ENCODE results near the gene MAP2K5.

MAP2K5 gene

DNA sequence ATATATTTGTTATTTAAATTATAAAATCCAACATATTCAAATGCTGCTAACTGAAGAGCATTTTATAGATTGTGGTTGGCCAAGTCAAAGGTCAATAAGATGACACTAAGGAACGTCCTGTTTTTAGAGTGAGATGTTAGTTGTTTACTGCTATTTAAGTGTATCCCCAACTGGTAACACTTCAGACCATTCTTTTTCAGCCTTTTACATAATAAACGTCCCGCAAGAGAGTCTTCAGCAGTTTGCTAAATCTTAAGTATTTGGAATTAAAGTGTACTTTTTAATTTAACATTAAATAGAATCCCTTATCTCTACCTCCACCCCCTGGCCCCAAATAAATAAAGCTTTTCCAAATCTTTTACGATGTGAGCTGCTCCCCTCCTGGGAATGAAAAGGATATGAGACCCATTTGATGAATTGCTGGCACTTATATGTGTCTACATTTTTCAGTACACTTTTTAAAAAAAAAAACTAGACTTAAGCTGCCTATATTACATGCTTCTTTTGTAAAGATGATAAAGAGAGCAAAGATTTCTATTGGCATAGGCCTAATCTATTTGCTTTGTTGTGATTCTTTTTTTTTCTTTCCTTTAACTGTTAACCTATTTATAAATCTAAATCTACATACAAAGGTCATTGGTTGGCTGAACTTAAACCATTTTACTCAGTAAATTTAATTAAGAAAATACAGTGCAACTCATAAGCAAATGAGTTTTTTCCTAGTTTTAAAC, 181.0 kb downstream of the MAP2K5 start:
- DNase-seq (ENCODE audit: low read depth in 2 of 2) = no peak

GRCh38 chr15:67724691-67725375, 182.3 kb downstream of the MAP2K5 start:
- no peak for DNase-seq (ENCODE audit: low read depth in 2 of 2)

DNA sequence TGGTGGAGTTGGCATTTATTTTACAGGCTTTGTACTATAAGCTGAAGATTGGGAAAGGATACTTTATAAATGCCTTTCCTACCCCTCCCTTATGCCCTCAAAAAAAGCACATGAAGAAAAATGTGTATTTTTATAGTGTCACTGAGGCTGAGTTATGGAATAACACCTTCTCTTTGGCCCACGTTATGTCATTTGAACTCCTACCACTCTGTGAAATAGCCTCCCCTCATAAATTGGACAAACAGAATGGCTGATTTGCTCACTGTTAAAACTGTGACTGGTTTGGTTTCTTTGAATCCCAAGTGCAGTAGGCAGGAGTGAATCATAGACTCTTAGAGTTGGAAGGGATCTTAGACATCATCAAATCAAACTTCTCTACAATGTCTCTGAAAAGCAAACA, 187.6 kb downstream of the MAP2K5 start:
- no peak for DNase-seq (ENCODE audit: low read depth in 2 of 2)

DNA sequence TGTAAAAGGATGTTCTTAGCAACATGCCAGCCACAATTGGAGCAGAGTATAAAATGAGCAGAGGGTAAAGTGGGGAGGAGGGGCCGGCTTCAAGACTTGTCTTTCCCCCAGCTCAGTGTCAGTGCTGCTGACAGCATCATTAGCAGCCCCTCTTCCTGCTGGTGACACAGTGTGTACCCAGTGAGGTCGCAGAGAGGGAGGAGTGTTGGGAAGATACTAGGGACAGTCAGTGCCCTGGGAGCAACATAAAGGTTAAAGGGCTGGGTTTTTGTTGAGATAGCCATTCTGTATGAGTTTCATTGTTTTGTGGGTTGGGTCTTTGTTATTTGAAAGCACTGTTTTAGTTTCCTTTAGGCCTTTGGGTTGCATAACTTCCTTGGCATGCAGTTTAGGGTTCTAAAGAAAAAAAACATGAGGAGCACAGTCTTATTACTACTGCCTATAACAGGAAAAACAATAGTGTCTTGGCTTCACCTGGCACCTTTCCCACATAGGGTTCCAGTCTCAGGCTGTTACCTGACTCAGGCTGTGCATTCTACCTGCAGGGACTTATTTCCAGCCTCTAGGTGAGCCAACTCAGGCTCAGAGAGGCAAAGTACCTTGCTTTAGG, 188.7 kb downstream of the MAP2K5 start:
- DNase-seq (ENCODE audit: low read depth in 2 of 2) = no peak

DNA sequence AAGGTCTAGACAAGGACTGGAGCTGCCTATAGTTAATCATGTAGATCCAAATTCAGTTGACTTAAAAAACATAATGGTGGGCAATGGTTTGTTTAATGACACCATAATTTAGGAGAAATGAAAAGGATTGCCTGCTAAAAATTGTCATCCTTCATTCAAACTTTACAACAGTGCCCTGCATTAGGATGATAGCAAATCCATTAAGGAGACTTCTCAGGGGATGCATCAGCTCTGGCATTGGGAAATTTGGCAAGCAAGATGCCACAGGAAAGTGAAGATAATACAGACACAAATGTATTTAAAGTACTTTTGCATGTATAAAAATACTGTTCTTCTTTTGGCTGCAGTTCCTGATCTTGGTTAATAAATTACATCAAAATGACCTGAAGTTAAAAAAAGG, 189.7 kb downstream of the MAP2K5 start:
- DNase-seq (ENCODE audit: low read depth in 2 of 2) = no peak

GRCh38 chr15:67732671-67733374, 190.3 kb downstream of the MAP2K5 start:
- no peak for DNase-seq (ENCODE audit: low read depth in 2 of 2)

DNA sequence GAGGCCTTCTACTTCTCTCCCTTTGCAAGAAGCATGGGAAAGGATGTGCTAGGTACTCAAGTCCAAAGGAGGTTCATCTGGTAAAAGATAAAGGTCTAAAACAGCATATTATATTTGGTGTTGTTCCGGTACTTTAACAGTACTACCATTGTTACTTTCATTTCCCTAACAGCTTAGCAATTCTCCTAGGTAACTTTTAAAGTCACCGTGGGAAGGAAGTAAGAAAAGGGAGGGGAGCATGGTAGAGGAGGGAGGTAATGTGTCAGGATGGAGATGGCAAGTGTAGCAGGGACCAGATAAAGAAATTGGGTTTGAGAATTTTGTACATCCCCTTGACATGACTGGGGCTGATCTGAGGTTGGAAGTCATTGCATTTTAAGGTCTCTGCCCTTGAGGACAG, 193.4 kb downstream of the MAP2K5 start:
- DNase-seq (ENCODE audit: low read depth in 2 of 2) = no peak

DNA sequence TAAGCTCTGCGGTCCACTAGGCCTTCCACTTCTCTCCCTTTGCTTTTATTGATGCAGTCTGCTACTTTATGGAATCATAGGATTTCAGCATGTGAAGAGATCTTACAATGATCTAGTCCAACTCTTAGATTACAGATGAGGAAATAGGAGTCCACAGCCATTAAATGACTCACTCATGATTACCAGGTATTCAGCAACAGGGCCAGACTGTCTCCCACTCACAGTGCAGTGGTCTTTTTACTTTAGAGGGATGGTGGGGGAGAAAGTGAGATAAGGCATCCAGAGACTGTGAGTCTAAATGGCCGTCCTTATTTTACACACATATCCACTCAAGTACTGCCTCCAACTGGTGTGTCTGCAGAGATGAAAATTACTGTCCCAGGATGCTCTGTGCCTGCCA, 194.3 kb downstream of the MAP2K5 start:
- DNase-seq (ENCODE audit: low read depth in 2 of 2) = no peak

DNA sequence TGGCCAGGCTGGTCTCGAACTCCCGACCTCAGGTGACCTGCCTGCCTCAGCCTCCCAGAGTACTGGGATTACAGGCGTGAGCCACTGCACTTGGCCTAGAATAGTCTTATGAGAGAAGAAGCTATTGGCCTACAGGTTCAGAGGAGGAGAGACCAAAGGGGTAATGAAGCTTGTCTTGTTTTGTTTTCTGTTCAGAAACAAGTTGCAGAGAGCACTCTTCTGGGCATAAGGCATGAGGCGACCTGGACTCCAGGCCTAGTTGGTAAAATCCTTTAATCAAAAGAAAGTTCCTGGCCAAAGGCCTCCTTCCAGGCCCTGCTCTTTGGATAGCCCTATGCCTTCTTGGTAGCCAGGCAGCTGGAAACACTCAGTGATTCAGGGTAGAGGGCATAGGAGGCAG, 195.6 kb downstream of the MAP2K5 start:
- no peak for DNase-seq (ENCODE audit: low read depth in 2 of 2)

DNA sequence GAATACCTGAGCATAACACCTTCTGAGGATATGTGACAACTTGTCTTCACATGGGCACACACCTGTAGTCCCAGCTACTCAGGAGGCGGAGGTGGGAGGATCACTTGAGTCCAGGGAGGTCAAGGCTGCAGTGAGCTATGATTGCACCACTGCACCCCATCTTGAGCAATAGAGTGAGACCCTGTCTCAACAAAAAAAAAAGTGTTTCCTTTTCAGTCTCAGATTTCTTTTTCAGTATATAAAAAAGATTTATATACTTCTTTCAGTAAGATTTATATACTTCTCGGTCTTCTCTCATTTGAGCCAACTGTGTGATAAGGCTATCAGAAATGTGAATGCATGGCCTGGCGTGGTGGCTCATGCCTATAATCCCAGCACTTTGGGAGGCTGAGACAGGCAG, 197.9 kb downstream of the MAP2K5 start:
- DNase-seq (ENCODE audit: low read depth in 2 of 2) = no peak

DNA sequence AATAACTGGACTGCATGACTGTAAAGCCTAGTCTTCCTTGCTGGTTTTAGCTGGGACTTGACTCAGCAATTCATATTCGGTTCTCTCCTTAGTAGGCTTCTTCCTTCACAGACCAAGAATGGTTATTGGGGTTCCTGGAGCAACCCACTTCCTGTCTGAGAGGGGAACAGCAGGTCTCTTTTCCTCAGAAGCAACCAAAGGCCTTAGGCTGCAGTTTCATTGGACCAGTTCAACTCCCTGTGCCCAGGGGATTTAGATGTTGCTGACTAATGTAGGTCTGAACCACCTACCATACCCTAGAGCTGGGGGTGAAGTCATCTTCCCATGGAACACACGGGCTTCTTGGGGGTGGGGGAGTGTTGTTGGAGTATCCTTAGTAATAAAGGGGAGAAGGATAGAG, 198.8 kb downstream of the MAP2K5 start:
- no peak for DNase-seq (ENCODE audit: low read depth in 2 of 2)

GRCh38 chr15:67743558-67743957, 201.1 kb downstream of the MAP2K5 start:
- DNase-seq (ENCODE audit: low read depth in 2 of 2) = no peak

DNA sequence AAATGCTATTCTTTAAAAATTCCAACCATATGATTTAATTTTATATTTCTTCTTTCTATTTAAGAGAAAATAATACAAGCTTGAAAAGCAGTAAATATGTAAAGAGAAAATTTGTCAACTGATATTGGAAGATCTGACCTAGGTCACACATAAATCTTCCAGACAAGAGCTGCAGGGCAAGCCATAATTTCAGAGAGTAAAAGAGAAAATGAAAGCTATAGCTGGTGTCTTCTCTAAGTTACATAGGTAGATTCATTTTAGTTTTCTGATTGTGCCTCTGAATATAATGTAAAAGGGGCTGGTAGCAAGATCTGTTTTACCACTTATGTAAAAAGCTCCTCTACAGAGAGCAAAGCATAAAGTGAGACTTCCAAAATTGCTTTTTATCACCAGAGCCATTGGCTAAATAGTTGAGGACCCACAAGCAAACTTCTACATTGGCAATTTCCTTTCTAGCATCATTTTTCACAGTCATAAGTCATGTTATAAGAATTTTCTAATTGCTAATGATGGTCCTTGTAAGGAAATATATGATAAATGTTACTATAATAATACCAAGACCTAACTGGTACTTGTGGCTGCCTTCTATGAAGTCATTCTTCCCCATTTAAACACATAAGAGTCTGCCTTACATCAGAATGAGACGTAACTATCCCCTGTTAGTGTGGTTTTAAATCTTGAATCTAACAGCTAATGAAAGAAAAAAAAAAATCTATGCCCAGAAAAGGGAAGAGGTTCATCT, 202.0 kb downstream of the MAP2K5 start:
- no peak for DNase-seq (ENCODE audit: low read depth in 2 of 2)

DNA sequence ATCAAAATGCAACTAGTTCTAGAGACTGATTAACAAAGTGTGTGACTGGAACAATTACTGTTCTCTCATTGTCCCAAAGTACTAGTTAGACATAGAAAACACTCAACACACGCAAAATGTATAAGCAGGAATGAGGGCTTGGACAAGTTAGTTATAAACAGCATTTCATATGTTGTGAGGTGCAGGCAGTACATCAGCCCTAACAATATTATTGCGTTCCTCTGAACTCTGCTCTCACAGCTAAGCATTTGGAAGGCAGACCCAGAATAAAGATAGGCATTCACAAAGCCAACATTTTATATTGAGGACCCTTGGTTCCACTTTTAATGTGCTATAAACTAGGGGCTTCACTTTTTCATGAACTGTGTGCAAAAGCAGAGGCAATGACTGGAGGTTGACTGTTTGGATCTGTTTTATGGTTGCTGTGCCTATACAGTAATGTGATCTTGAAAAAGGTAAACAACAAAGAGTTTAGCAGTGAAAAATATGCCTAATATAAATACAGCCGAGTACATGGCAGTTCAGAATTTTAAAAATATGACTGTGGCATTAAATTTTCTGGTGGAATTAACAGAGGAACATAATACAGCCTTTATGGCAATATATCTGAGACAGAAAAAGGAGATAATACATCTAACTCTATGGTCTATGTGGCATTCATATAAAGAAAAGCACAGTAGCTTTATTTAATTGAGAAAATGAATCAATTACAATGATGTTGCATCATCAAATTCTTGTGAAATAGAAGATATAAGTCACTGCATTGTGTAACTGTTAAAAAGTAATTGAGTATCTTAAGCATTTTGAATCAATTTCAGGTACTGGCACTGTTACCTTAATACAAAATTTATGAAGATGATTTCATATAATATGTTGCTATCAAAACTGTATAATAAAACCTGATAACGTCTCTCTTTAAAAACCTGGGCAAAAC, 202.8 kb downstream of the MAP2K5 start:
- DNase-seq (ENCODE audit: low read depth in 2 of 2) = no peak

DNA sequence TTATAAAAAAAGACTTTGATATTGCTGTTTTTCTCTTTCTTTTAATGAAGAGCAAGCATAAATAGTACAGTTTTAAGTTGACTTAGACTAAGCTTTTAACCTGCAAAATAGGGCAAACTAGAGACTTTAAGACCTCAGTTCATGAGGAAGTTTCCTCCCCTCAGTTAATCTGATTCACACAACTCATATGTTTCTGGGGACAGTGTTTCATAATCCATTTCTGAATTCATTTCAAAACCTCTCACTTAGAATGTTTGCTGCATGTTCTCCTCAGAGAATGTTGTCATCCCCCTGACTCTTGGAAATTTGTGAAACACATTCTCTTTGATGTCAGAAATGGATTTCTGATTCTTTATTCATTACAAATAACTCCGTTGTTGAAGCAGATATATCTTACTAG, 203.5 kb downstream of the MAP2K5 start:
- DNase-seq (ENCODE audit: low read depth in 2 of 2) = no peak

- DNase-seq (ENCODE audit: low read depth in 2 of 2) = no peak
Observed at GRCh38 chr15:67746450-67746849, 203.9 kb downstream of the MAP2K5 start.

DNA sequence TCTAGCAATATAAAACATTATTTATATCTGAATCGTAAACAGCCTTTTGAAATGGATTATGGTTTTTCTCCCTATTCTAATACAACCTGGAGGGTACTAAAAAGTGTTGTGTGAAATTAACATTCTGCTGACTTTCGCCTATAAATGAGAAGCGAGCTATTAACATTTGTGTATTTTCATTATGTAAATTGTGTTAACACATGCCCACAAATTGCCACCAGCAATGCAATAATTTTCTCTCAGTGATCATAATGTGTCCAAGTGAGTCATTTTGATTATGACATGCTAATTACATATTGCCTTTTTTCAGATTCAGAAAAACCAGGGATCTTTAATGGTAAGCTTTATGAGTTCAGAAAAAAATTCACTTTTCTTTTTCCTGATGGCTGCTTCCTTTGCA, 205.4 kb downstream of the MAP2K5 start:
- DNase-seq (ENCODE audit: low read depth in 2 of 2) = no peak

- DNase-seq (ENCODE audit: low read depth in 2 of 2) = no peak
Observed at GRCh38 chr15:67750371-67750770, 207.9 kb downstream of the MAP2K5 start.

DNA sequence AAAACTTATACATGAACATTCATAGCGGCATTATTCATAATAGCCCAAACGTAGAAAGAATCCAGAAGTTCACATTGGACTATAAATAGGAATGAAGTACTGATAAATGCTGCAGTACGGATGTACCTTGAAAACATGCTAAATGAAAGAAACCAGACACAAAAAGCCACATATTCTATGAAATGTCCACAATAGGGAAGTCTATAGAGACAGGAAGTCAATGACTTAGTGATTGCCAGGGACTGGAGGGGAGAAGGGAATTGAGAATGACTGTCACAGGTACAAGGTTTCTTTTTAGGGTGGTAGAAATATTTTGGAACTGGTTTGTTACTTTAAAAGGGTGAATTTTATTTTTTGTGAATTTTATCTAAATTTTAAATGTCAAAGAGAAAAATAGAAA, 211.4 kb downstream of the MAP2K5 start:
- no peak for DNase-seq (ENCODE audit: low read depth in 2 of 2)

DNA sequence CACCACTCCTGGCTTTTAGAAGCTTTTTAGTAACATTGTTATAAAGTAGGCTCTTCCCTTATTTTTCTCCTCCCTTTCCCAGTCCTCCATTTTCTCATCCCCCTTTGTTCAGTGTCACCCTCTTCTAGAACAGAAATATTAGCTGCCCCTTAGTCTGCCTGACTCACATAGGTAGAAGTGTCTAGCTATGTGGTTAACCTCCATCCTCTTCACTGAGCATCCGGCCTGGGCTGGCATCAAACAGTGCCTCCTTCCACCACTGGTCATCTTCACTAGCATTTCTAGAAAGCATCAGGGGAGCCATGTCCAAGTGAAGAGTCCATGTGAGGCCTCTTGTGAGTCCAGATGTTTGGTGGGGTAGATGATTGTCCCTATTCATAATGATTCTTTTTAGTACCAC, 212.8 kb downstream of the MAP2K5 start:
- DNase-seq (ENCODE audit: low read depth in 2 of 2) = no peak

DNA sequence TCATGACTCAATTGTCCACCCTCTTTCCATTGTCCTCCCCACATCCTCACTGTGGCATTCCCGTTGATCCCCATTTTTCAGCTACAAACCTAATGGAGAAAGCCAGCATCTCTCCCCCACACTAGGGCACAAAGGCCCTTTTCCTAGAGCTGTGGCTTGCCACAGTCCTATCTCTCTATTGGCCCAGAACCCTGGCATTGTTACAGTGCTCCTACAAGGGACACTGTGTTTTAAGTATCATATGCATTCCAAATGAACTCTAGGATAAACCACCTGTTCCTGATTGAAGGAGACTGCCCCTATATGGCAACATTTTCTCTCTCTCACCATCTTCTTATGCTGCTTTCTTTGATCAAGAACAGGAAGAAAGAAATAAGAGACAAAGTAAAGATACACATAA, 213.4 kb downstream of the MAP2K5 start:
- no peak for DNase-seq (ENCODE audit: low read depth in 2 of 2)

Measured in activated CD8-positive, alpha-beta memory T cell treated with anti-CD3 and anti-CD28 coated beads for 4 hours (primary cell).